ENCODE measurements around the gene BABAM1.

- TF ChIP-seq CTCF (conservative IDR thresholded peaks at IDR 0.05 in 1 of 2, IDR thresholded peaks at IDR 0.05 in 1 of 2; ENCODE audit: extremely low read depth in 1 of 2, insufficient read depth in 1 of 2, low read depth in 1 of 2, low read length in 2 of 2), result no peak
- no peak for TF ChIP-seq EZH2 (IDR thresholded peaks at IDR 0.05; ENCODE audit: borderline replicate concordance, low read length)
Measured at GRCh38 chr19:17235971-17236777, 31.1 kb upstream of the BABAM1 start.
